Inferior parietal cortex (tissue), 1 donor: Measurements from ENCODE around the gene ETS2.

Source experiments
- DNase-seq: peaks from one replicate; pipeline ENCODE4 v3.0.0-alpha.2; 2016; ENCODE audit errors: extremely low spot score

The ETS2 gene

DNA sequence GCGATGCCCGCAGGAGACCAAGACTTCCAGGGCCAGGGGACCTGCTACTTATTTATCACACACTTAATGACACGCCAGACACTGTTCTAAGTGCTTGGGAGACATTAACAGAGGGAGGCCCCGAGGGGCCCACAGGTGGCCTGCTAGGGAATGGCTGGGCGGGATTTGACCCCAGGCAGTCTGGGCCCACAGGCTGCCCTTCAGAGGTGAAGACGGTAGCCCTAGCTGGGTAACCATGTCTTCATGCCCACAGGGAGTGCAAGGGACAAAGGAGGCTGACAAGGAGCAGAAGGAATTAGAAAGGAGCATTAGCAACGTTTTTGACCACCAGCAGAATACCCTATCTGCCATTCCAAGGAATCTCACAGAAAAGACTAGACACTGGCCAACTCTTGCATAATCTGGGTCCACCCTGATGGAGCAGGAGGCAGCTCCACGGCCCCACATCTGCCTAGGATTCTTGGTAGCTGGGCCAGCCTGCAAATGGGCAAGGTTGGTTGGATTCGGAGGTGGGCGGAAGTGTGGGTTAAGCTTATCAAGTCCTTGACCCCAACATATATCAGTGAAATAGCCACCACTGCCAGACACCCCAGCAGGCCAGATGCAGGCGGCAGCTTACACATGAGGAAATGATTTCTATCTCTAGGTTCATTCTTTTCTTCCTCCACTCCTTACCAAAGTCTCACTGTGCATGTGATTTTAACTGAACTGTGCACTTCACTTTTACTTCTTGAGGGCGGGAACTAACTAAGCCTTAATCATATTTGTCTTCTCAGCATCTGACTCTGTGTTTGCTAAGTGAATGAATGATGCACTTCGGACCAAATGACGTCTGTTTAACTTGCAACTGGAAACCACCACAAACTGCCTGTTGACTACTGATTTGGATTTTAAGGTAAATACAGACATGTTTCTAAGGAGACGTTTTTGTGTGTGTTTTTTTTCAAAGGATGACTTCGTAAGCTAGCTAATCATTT, 3.4 kb upstream of the ETS2 start:
- DNase-seq, result no peak

DNA sequence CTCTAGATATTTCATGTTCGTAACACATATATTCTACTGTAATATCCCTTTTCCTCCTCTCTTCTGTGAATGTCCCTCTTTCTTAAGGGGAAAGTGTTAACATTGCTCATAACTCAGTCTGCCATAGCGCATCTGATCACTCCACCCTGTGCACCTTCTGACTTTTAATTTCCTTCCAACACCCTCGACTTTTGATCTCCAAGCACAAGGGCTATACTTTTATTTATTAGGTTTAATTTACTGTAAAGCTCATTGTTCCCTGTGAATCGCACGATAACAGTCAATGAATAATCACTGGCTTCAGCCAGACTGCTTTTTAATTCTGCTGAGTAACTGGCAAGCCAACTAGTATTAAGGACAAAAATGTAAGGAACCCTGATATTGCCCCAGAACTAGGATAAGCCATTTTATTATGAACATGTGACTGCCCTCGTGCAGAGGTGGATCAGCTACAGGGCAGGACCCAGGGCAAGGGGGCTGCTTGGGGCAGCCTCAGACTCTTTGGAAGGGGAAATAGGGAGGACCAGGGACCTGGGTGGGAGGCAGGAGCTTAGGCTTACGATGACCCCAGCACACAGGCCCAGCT, 2.6 kb upstream of the ETS2 start:
- DNase-seq, result no peak

DNA sequence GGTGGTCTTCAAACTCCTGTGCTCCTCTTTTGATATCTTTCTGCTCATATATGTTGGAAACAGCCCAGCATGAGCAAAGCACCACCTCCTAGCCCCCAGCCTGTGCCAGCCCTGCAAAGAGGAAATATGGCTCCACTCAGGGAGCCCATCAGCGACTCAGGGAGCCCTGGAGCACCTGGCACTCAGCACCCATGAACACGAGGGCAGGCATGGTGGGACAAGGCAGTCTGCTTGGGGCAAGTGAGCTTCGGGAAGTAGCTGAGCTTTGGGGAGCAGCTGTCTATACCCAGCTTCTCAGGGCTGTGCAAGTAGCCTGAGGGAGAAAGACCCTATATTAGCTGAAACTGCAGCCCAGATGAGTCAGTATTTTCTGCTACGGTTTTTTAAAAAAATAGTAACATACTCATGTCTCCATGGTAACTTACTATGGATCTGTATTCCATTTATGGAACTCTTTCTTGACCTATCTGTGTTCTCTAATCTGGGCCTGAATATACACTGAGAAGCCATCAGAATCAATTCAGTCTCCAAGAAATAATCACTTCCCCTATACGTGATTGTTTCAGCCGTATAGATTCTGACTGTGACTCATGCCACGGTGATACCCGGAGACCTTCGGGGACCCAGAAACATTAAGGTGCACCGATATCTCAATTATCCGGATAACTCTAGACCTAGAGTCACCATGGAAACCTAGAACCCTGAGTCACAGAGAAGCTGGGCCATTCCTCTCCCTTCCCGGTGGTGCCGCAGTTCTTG, 1.5 kb upstream of the ETS2 start:
- DNase-seq, result no peak

DNA sequence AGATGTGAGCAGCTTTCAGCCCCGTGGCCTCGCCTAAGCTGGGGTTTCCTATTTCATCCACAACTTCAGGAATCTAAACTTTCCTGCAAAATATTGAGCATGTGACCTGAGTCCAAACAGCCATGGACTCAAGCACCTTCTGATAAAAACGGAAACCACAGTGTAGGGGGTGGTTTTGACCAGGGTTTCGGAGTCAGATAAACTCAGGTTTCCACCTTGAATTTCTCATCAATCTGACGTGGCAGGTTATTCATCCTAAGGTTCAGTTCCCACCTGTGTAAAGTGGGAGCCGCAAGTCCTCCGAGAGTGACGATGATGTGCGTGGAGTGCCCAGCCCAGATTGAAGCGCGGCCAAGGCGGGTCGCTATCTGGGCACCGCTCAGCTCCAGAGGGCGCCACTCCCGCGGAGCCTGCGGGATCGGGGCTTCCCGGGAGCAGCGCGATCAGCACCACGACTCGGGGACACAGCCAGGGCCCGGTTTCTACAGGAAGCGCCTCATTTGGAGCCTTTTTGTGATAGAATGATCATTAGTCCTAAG, 871 bp upstream of the ETS2 start:
- DNase-seq, result no peak

DNA sequence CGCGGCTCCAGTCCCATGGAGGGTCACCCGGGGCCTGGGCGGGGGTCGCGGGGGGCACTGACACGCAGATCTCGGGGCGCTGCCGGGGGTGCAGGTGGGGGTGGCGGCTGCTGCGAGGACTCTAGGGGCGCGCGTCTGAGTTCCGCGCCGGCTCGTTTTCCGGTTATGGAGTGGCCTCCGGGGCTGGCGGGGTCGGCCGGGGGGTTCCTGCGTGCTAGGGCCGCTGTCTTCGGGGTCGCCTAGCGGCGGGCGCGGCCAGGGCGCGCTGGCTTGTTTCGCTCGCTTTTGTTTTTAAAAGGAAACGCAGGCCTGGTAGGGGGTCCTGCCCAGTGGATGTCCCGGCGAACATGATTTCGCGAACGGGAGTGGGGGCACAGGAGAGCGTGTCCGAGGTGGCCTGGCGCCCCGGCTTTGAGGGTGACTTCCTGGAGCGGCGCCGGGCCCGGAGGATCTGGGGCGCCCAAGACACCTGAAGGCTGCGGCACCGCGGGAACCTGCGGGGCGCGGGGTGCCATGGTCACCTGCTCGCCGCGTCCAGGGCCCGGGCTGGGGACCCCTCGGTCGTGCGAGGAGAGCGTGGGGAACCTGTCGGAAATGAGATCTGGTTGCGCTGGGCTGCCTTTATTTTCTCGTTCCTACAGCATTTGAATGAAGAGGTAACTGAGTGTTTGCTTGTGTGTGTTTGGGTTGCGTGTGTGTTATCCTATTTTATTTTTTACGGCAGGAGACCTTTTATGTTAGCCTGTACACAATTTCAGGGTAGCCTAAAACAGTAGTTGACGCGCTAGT, 618 bp downstream of the ETS2 start:
- no peak for DNase-seq

DNA sequence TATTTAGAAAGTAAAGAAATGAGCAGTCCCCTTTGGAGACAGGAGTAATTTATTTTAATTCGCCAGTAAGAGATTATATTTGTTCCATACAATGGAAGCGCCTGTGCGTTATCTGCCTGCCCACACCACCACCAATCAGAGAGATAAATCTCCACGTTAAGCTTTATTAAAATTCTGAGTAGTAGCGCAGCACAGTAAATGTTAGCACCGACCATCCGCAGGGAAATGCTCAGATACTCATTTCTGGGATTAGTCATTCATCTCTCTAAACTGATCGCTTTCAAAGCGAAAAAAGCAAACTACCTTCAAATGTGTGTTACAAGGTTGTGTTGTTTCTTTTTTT, 1.2 kb downstream of the ETS2 start:
- DNase-seq, result no peak

DNA sequence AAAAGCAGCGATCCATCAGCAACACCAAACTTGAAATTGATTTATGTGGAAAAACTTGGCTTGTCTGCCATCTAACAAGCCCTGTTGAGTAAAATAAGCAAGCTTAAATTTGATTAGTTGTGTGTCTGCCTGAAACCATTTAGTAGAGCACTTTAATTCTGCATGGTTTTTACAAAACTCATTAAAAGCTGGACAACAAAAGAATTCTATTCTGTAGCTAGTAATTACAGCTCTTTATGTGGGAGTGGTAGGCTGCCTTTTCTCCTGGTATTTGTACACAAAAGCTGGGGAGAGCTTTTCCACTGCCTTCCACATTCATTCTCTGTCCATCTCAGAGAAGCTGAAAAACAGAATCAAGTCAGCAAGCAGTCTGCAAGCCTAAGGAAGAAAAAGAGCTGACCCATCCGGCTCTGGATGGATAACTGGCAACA, 1.7 kb downstream of the ETS2 start:
- no peak for DNase-seq

DNA sequence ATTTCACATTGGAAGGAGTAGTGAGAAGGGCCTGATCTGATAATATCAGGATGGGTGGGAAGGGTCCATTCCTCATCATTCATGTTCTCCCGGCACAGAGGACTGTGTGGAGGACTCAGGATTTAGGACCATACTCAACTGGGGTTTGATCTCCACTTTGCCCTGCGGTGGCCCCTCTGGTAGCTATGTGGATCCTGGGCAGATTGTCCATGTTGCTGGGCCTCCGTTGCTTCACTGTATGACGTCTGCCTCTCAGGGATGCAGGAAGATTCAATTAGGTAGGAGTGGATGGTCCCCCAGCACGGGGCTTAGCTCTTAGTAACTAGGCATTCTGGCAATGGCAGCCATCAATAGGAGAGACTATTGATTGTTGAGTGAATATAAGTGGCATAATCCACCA, 2.3 kb downstream of the ETS2 start:
- no peak for DNase-seq

DNA sequence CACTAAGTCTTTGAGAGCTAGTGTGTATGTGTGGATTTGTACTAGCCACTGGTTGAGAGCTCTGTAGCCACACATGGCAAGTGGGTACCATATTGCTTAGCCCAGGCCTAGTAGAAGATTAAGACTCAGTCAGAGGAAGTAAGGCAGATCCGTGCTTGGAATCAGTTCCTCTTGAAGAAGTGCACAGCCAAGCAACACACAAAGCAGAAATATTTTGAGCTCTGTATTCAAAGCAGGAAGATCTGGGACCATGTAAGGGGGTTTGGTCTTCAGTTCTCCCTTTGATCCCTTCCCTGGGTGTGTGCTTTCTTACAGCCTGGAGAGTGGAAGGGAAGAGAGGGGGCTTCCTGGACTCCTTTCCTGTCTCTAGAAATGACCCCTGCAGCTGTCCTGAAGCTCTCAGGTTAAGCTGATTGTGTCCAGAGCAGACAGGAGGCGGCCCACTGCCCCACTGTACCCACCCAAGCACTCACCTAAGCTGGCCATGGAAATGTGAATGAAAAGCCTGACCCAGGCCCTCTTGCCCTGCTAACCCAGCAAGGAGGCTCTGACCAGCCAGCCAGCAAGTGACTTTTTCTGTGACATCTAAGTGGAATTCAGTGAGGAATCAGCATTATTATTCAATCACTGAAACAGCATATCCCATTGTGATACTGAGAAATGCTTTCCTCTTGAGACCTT, 3.6 kb downstream of the ETS2 start:
- DNase-seq, result no peak

DNA sequence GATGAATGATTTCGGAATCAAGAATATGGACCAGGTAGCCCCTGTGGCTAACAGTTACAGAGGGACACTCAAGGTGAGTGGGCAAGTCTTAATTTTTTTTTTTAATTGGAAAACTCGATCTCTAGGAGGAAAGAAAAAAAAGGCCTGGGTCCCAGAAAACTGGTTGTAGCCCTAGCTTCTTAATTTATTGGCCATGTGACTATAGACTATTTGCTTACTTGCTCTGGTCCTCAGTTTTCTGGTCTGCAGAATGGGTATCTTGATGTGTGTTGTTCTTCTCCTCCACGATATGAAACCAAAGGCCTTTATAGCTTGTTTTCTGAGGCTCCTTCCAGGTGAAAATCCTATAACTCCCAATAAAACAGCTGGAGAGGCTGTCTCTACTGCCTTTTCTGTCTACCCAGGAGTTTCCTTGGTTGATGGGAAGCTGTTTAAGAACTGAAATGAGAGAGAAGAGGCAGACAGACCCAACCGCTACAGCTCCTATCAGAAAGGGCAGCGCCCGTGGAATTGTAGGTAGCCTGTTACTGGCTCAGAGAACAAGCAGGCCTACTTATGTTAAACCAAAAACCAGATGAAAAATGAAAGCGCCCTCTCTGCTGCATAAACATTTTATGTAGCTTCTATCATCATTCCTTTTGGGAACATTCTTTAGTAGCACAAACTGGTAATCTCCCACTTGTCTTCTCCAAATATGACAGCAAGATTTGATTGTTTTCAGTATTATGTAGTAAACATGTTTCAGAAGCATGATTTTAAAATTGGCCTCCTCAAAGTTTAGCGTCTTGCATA, 4.5 kb downstream of the ETS2 start:
- no peak for DNase-seq

DNA sequence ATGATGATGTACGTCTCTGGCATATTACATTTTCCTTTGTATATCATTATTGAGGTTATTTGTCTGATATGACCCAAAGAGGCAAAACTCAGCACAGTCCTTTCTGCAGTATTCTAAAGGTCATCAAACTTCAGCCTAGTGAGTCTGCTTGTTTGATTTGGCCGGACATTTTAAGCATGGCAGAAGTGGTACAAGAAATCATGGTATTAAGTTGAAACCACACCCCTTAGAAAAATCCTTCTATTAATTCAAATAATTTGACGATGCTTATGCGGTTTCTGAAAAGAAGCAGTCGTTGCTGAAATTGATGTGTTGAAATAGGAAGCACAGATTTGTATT, 5.1 kb downstream of the ETS2 start:
- DNase-seq, result no peak

DNA sequence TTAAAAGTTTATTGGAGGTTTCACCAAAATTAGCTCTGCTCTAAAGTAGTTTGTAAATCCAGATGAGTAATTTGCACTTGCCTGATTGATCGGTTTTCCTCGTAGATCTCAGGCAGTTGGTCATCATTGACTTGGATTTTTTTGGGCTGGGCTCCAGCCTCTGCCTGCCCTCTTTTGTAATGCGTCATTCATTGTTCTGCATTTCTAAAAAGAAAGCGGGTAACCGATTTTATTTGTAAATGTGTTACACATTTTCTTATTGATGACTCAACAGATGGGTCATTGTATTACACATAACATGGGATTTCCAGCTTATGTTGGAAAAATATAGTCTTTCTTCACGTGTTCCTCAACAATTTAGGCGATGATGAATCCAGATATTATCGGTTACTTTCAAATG, 5.5 kb downstream of the ETS2 start:
- no peak for DNase-seq

DNA sequence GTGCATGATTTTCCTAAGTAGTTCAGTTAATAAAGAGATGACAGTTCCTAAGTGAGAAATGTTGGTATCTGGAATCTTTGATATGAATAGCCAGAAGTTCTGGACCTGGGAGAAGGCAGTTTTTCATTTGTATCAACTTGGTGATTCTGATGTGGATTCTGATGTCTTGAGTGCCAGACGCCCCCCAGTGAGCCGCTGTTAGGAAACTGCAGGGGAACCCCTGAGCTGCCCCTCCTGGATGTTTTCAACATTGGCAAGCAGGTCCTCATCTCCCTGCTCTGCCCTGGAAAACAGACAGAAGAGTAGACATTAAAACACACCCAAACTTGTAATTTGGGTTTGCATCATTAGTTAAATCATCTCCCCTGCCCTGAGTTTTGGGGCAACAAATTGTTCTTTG, 7.4 kb downstream of the ETS2 start:
- no peak for DNase-seq

DNA sequence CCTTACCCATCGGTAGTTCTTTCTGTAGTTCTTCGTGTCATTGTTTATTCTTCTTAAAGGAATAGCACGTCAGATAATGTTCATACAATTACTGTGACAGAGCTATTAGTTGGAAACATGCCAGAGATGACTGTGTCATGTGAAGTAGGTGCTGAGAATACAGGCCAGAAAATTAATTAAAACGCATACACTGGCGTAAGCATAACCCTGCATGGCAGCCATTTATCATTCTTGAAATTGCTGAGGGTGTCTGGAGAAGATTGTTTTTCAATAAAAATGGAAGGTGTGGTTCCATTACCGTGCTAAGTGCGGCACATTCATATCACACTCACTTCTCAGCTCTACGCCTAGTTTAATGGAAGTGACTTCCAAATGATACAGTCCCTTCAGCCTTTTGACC, 7.8 kb downstream of the ETS2 start:
- no peak for DNase-seq

DNA sequence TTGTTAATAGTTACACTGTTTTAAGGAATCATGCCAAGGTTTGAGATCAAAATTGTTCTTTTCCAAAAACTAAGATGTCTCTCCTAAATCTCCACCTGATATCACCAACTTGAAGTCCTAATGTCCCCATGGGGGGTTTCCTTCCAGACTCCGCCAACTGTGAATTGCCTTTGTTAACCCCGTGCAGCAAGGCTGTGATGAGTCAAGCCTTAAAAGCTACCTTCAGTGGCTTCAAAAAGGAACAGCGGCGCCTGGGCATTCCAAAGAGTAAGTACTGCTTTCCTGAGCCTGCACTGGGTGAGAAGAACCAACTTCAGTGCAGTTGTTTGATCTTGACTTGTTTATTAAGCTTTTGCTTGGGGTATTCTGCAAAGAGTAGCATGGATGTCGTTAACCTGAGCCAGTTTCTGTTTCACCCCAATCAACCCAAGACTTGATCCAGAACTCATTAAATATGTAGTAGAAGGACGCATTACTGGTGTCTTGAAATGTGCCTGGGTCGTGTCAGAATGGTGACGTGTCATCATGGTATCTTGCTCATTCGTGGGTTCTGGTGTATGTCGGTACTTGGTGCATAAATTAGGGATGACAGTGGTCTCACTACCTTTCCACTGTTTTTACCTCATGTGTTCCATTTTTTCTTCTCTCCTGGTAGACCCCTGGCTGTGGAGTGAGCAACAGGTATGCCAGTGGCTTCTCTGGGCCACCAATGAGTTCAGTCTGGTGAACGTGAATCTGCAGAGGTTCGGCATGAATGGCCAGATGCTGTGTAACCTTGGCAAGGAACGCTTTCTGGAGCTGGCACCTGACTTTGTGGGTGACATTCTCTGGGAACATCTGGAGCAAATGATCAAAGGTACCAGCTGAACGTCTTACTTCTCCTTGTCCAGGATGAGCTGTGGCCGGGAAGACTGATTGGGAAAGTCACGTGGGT, 8.7 kb downstream of the ETS2 start:
- DNase-seq, result no peak

DNA sequence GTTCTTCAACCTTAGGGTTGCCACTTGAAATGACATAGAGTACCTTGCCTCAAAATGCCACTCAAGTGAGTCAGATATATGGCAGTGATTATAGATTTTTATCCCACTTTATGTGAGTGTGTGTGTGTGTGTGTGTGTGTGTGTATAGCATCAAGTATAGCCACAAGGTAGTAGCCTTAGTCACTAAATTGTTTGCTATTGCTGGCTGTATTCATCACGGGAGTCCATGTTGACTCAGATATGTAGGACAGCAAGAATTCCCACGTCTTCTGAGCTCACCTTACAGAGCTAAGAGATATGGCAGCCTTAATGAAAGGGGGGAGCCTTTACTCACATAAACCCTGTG, 9.3 kb downstream of the ETS2 start:
- no peak for DNase-seq

DNA sequence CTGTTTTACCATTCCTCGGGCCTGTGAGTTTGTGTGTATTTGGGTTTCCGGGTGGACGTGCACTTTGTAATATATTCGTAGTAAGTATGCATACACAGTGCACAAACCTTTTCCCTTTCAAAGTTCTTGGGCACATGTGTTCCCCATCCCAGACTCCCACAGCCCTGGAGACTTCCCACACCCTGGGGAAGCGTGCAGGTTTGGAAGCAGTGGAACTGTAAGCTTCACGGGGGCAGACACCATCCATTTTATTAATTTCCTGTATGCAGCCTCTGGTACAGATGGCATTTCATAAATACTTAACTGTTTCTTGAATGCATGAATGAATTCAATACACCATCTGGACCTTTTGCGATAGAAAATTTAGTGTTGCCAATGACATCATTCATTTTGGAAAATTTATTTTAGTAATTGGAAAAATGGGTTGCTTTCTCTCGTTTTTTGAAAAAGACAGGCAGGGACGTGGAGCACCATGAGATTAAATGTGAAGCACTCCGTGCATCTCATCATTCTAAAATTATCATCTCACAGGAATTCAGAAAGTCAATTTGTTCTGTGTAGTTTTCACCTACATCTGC, 10.8 kb downstream of the ETS2 start:
- no peak for DNase-seq

DNA sequence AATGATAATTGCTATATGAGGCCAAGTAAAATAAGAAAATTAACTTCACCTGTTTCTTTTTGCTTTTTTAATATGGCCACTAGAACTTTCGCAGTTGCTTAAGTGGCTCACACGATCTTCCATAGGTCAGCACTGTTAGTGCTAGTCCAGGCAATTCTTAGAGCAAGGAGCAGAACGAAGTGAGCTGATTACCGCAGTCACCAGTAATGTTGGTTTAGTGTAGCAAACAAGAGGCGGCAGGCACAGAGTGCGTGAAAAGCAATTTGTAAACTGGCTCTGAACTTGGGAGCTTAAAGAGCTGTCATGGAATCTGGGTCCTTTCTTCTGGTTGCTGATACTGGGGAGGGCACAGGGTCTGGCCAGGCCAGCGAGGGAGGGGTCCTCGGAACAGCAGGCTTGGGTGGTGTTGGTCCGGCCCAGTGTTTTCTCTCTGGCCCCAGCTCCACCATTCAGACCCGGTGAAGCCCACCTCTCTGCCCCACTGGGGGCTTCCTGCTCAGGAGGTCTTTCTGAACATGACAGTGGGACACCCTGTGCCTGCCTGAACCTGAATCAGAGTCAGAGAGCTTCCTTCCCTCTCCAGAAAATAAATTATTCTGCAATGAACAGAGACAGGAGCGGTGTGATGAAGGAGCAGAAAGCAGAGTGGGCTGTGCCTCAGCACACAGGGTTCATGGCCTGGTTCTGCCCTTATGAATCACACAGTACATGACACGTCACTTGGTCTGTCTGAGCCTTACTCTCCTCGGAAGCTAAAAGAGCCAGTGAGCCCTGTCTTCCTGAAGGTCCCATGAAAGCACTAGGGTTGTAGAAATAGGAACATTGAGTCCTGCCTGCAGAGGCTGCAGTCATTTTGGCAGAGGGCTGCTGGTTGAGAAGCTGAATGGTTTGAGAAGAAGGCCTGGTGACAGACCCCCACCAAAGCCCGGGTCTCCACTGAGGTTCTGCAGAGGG, 11.9 kb downstream of the ETS2 start:
- no peak for DNase-seq
